ENCODE data around the gene DPP6.

The DPP6 gene

DNA sequence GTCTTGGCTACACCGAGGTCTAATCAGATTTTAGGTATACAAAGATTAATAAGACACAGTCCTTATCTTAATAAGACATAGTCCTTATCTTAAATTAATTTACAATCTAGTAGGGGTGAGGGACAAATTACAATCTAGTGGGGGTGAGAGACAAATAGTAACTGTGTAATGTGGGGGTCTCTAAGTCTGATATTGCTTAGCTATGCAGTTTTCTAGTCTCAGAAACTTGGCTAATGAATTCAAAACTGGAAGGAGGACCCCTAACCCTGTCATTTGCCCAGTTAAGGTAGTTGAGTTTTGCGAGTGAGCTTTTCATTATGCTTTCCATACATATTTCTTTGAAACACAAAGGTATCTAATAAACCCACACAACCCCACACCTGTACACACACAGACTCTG lies 136.1 kb downstream of the DPP6 start:
- Histone ChIP-seq H3K27me3 (replicated peaks) (no peaks in the 10 kb centered on the region), H3K36me3 (replicated peaks) (no peaks in the 10 kb centered on the region), H3K27ac (no peak overlapping the region), H3K4me3 (ENCODE audit: low read depth, low read length) (no peak overlapping the region)
- in situ Hi-C loops (cut with HindIII; ENCODE audit: low pct_ligation_motif_present, low sequenced_read_pairs), result no loop called here
- TF ChIP-seq, protein P1, sequence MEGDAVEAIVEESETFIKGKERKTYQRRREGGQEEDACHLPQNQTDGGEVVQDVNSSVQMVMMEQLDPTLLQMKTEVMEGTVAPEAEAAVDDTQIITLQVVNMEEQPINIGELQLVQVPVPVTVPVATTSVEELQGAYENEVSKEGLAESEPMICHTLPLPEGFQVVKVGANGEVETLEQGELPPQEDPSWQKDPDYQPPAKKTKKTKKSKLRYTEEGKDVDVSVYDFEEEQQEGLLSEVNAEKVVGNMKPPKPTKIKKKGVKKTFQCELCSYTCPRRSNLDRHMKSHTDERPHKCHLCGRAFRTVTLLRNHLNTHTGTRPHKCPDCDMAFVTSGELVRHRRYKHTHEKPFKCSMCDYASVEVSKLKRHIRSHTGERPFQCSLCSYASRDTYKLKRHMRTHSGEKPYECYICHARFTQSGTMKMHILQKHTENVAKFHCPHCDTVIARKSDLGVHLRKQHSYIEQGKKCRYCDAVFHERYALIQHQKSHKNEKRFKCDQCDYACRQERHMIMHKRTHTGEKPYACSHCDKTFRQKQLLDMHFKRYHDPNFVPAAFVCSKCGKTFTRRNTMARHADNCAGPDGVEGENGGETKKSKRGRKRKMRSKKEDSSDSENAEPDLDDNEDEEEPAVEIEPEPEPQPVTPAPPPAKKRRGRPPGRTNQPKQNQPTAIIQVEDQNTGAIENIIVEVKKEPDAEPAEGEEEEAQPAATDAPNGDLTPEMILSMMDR (IDR thresholded peaks at IDR 0.05; ENCODE audit: low read depth, low read length, missing control alignments), result no peak
- no peak for DNase-seq

DNA sequence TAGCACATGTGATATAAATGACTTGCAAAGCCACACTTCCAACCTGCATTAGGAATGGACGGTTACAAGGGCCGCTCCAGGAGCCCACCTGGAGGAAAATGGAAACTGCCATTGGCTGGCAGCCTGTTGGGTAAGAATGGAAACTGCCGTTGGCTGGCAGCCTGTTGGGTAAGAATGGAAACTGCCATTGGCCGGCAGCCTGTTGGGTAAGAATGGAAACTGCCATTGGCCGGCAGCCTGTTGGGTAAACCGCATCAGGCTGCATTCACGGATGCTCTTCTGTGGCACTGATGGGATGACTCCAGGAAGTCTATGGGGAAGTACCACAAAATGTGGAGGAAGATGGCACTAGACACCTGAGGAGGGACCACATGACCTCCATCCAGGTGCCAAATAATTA lies 143.1 kb downstream of the DPP6 start:
- no peaks in the 10 kb centered on the region for H3K36me3 ChIP-seq (replicated peaks)
- H3K27ac ChIP-seq, result no peak overlapping the region
- in situ Hi-C loops (cut with HindIII; ENCODE audit: low pct_ligation_motif_present, low sequenced_read_pairs), result no loop called here
- H3K4me3 ChIP-seq (ENCODE audit: low read depth, low read length), result no peak overlapping the region
- no peaks in the 10 kb centered on the region for H3K27me3 ChIP-seq (replicated peaks)
- TF ChIP-seq, protein P1 (IDR thresholded peaks at IDR 0.05; ENCODE audit: low read depth, low read length, missing control alignments), result no peak
- no peak for DNase-seq

DNA sequence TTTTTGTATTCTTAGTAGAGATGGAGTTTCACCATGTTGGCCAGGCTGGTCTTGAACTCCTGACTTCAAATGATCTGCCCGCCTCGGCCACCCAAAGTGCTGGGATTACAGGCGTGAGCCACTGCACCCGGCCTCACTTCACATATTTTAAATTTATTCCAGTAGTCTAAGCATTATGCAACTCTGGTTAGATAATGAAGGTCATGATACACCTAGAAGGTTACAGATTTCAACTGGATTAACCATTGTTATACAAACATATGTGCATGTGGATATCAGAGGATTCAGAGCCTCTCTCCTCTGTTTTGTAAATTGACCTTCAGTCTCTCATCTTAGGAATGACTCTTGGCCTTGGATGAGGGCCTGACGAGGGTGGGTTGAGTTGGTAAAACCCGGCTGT lies 146.3 kb downstream of the DPP6 start:
- Histone ChIP-seq H3K4me3 (ENCODE audit: low read depth, low read length) (no peak overlapping the region), H3K27ac (no peak overlapping the region), H3K27me3 (replicated peaks) (no peaks in the 10 kb centered on the region), H3K36me3 (replicated peaks) (no peaks in the 10 kb centered on the region)
- in situ Hi-C loops (cut with HindIII; ENCODE audit: low pct_ligation_motif_present, low sequenced_read_pairs), result no loop called here
- TF ChIP-seq, protein P1 (IDR thresholded peaks at IDR 0.05; ENCODE audit: low read depth, low read length, missing control alignments), result no peak
- DNase-seq, result no peak

DNA sequence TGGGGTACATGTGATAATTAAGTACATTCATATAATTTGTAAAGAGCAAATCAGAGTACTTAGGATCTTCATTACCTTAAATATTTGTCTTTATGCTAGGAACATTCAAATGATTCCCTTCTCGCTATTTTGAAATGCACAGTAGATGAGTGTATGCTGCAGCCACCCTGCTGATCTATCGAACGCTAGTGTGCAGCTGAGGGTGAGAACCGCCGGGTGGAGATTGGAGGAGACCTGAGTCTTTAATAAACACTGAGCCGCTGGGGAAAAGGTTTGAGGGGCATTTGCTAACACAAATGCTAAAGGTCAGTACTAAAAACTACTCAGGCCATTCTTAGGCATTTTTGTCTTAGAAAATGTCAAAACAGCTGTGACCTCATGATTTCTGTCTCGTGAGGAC lies 148.0 kb downstream of the DPP6 start:
- Histone ChIP-seq H3K27ac (no peak overlapping the region), H3K36me3 (replicated peaks) (no peaks in the 10 kb centered on the region), H3K27me3 (replicated peaks) (no peaks in the 10 kb centered on the region), H3K4me3 (ENCODE audit: low read depth, low read length) (no peak overlapping the region)
- DNase-seq, result no peak
- in situ Hi-C loops (cut with HindIII; ENCODE audit: low pct_ligation_motif_present, low sequenced_read_pairs), result no loop called here
- TF ChIP-seq, protein P1 (IDR thresholded peaks at IDR 0.05; ENCODE audit: low read depth, low read length, missing control alignments), result no peak

GRCh38 chr7:154202002-154202401 lies 149.8 kb downstream of the DPP6 start:
- in situ Hi-C loops (cut with HindIII; ENCODE audit: low pct_ligation_motif_present, low sequenced_read_pairs), result no loop called here
- Histone ChIP-seq H3K27me3 (replicated peaks) (no peaks in the 10 kb centered on the region), H3K27ac (no peak overlapping the region), H3K4me3 (ENCODE audit: low read depth, low read length) (no peak overlapping the region), H3K36me3 (replicated peaks) (no peaks in the 10 kb centered on the region)
- DNase-seq, result no peak
- TF ChIP-seq, protein P1 (IDR thresholded peaks at IDR 0.05; ENCODE audit: low read depth, low read length, missing control alignments), result no peak

GRCh38 chr7:154204046-154204445 lies 151.8 kb downstream of the DPP6 start:
- in situ Hi-C loops (cut with HindIII; ENCODE audit: low pct_ligation_motif_present, low sequenced_read_pairs), result no loop called here
- H3K27me3 ChIP-seq (replicated peaks), result no peaks in the 10 kb centered on the region
- no peak overlapping the region for H3K27ac ChIP-seq
- H3K4me3 ChIP-seq (ENCODE audit: low read depth, low read length), result no peak overlapping the region
- DNase-seq, result no peak
- TF ChIP-seq, protein P1 (IDR thresholded peaks at IDR 0.05; ENCODE audit: low read depth, low read length, missing control alignments), result no peak
- H3K36me3 ChIP-seq (replicated peaks), result no peaks in the 10 kb centered on the region

Measured in brain microvascular endothelial cell (primary cell).